Measurements from ENCODE around the gene LY6G5C. TPM values are rescaled to one million over a fixed set of nuclear protein-coding genes. Genes with fewer than 3 reads are reported as not detected.

The LY6G5C gene
- total and polyA plus RNA-seq, 2 of the 13 experiments (the other 11 are each of a cell fraction or from before 2014, with no cell fraction given): 0.33 to 0.55 TPM

- TF ChIP-seq USF2 (IDR thresholded peaks at IDR 0.05; ENCODE audit: low read depth, low read length) (no peak), USF2 (CRISPR knock-in tag; IDR thresholded peaks at IDR 0.05; ENCODE audit: borderline replicate concordance) (no peak; the same call in 1 of the 2 replicates), THRA (CRISPR knock-in tag; IDR thresholded peaks at IDR 0.05; ENCODE audit: borderline replicate concordance) (no peak), NFRKB (IDR thresholded peaks at IDR 0.05) (no peak), ZNF556 (CRISPR knock-in tag; IDR thresholded peaks at IDR 0.05; ENCODE audit: borderline replicate concordance) (peak; percentile 60; the same call in 1 of the 2 replicates), ZBTB1 (CRISPR knock-in tag; IDR thresholded peaks at IDR 0.05; ENCODE audit: borderline replicate concordance) (no peak), PLSCR1 (CRISPR knock-in tag; IDR thresholded peaks at IDR 0.05; ENCODE audit: borderline replicate concordance) (no peak), MIER2 (CRISPR knock-in tag; IDR thresholded peaks at IDR 0.05) (peak; percentile 91), PITX1 (CRISPR knock-in tag; IDR thresholded peaks at IDR 0.05) (no peak), ZNF772 (CRISPR knock-in tag; IDR thresholded peaks at IDR 0.05) (no peak), SNAPC4 (CRISPR knock-in tag; IDR thresholded peaks at IDR 0.05) (no peak), ZNF12 (CRISPR knock-in tag; IDR thresholded peaks at IDR 0.05) (no peak), ZNF788 (CRISPR knock-in tag; IDR thresholded peaks at IDR 0.05; ENCODE audit: borderline replicate concordance) (no peak), HHEX (CRISPR knock-in tag; IDR thresholded peaks at IDR 0.05) (no peak), E2F5 (CRISPR knock-in tag; conservative IDR thresholded peaks at IDR 0.05) (no peak), TP53 (CRISPR knock-in tag; conservative IDR thresholded peaks at IDR 0.05) (no peak), GMEB1 (CRISPR knock-in tag; IDR thresholded peaks at IDR 0.05; ENCODE audit: borderline replicate concordance) (no peak)
These were observed 21.1 kb downstream of the LY6G5C start (continued) for GRCh38 chr6:31659649-31660380.
